K562 (cell line): ENCODE measurements around the gene FAM24B. TPM values are rescaled to one million over a fixed set of nuclear protein-coding genes. Genes with fewer than 3 reads are reported as not detected.

ENCODE experiments used
- ATAC-seq: fragments of 200-7000 bp; cut with Tn5 transposase; 3 replicates; pipeline ENCODE4 v1.9.1; 2020; ENCODE audit warnings: moderate library complexity
- BruUV-seq: library from RNA; stranded (reverse); fragments of 400-500 nt; replicated peaks from 2 replicates; lab custom pipeline; 2021; lab: Mats Ljungman, UMichigan
- CTCF ChIA-PET: fragments of 300-600 bp; formaldehyde crosslinking; extraction: SDS; loops from one replicate; lab custom pipeline; 2021; ENCODE audit warnings: low intra/inter-chr PET ratio; lab: Yijun Ruan, JAX
- POLR2A ChIA-PET: fragments of 300-600, 350-650 bp; sonication (Branson Sonifier 250); formaldehyde crosslinking; extraction: SDS; loops from one replicate; lab custom pipeline; 2021; ENCODE audit warnings: antibody characterized with exemption, inconsistent platforms; lab: Yijun Ruan, JAX
- DNase-seq, 4 experiments: peaks; one replicate each; pipeline versions ENCODE4 v3.0.0 to v3.0.0-alpha.2; 2011 to 2018; ENCODE audit warnings: low spot score in 3 of 4, mixed read lengths in 3 of 4; ENCODE audit errors: extremely low read depth in 1 of 4
- FAIRE-seq: peaks from 2 replicates; lab custom pipeline; 2011; peaks lifted over from hg19 to GRCh38; lab: Jason Lieb, UNC
- H2AFZ ChIP-seq: 2 replicates; pipeline ENCODE4 v1.6.0; 2011; ENCODE audit warnings: low read depth, low read length, control low read depth, inconsistent platforms
- H3K27ac ChIP-seq: fragments of 200-600 bp; 3 replicates; pipeline ENCODE4 v1.8.0; 2011; ENCODE audit warnings: low read depth, mild to moderate bottlenecking, control low read depth, inconsistent platforms, low read length, moderate library complexity, mixed read lengths; ENCODE audit errors: extremely low read depth
- H3K27me3 ChIP-seq, 2 experiments: fragments of 300-600 bp in 1 of 2; 2 replicates in 1 of 2; 3 replicates in 1 of 2; pipeline versions ENCODE4 v1.6.0 to v1.8.0; 2011; ENCODE audit warnings: inconsistent platforms in 2 of 2, low read length in 2 of 2, mild to moderate bottlenecking in 1 of 2, mixed read lengths in 1 of 2, moderate library complexity in 1 of 2; ENCODE audit not compliant: control insufficient read depth in 2 of 2, insufficient read depth in 2 of 2
- H3K36me3 ChIP-seq: fragments of 300-600 bp; 3 replicates; pipeline ENCODE4 v1.8.0; 2011; ENCODE audit warnings: mild to moderate bottlenecking, low read length, inconsistent platforms; ENCODE audit not compliant: control insufficient read depth, insufficient read depth
- H3K4me1 ChIP-seq, 2 experiments: fragments of 200-600 bp in 1 of 2; replicated peaks in 1 of 2; 2 replicates in 1 of 2; 3 replicates in 1 of 2; pipeline versions ENCODE4 v1.5.1 to v1.8.0; 2011; ENCODE audit warnings: inconsistent platforms in 2 of 2, low read length in 2 of 2, mild to moderate bottlenecking in 1 of 2, mixed read lengths in 1 of 2, moderate library complexity in 1 of 2; ENCODE audit not compliant: control insufficient read depth in 2 of 2, insufficient read depth in 2 of 2
- H3K4me2 ChIP-seq: 2 replicates; pipeline ENCODE4 v1.6.1; 2011; ENCODE audit warnings: low read length, control low read depth, inconsistent platforms, mixed read lengths; ENCODE audit not compliant: insufficient read depth
- H3K4me3 ChIP-seq: fragments of 200-600 bp; sonication (generic), shearing (Covaris generic); 2 replicates; pipeline ENCODE4 v1.5.1; 2016; ENCODE audit warnings: control low read depth, inconsistent platforms
- H3K79me2 ChIP-seq: fragments of 200-600 bp; 3 replicates; pipeline ENCODE4 v1.8.0; 2011; ENCODE audit warnings: low read length, inconsistent platforms; ENCODE audit not compliant: control insufficient read depth, insufficient read depth
- H3K9ac ChIP-seq, 2 experiments: 2 replicates each; pipeline versions ENCODE4 v1.6.0 to v1.6.1; 2011; ENCODE audit warnings: low read depth in 2 of 2, low read length in 2 of 2, control low read depth in 1 of 2, inconsistent platforms in 1 of 2, mild to moderate bottlenecking in 1 of 2, mixed read lengths in 1 of 2; ENCODE audit not compliant: insufficient read depth in 1 of 2
- H3K9me1 ChIP-seq: one replicate; pipeline ENCODE4 v1.6.0; 2011; ENCODE audit warnings: inconsistent platforms, mild to moderate bottlenecking, low read length, moderate library complexity; ENCODE audit not compliant: control insufficient read depth, insufficient read depth
- H3K9me3 ChIP-seq: replicated peaks from 2 replicates; pipeline ENCODE4 v1.5.1; 2011; ENCODE audit warnings: low read depth, low read length, inconsistent platforms; ENCODE audit not compliant: control insufficient read depth, insufficient read depth
- H4K20me1 ChIP-seq: replicated peaks from 2 replicates; pipeline ENCODE4 v1.6.1; 2011; ENCODE audit warnings: low read length, inconsistent platforms, mixed read lengths; ENCODE audit not compliant: control insufficient read depth, insufficient read depth
- E4F1 ChIP-seq: fragments of 250-450 bp; sonication (Bioruptor Pico); IDR thresholded peaks from 2 replicates; pipeline ENCODE4 v1.5.0; 2021; ENCODE audit warnings: mild to moderate bottlenecking, borderline replicate concordance
- EZH2 ChIP-seq: IDR thresholded peaks from 2 replicates; pipeline ENCODE4 v1.6.1; 2012; ENCODE audit warnings: low read depth, mild to moderate bottlenecking, inconsistent platforms, low read length, borderline replicate concordance
- HMG20A ChIP-seq: fragments of 450-650 bp; formaldehyde crosslinking; conservative IDR thresholded peaks from 2 replicates; pipeline ENCODE4 v1.4.0; 2020; ENCODE audit warnings: mild to moderate bottlenecking, mixed read lengths
- LARP7 ChIP-seq: fragments of 450-650 bp; IDR thresholded peaks from 2 replicates; pipeline ENCODE4 v1.6.1; 2016
- OTX1 ChIP-seq: fragments of 450-650 bp; formaldehyde crosslinking; IDR thresholded peaks from 2 replicates; pipeline ENCODE4 v1.4.0; 2022; ENCODE audit warnings: mild to moderate bottlenecking
- RCOR1 ChIP-seq, 2 experiments: IDR thresholded peaks; 2 replicates each; pipeline ENCODE4 v1.6.1; 2012; ENCODE audit warnings: low read depth in 2 of 2, low read length in 2 of 2, borderline replicate concordance in 1 of 2, improper control_type of control experiment in 1 of 2
- UBTF ChIP-seq, 2 experiments: IDR thresholded peaks; 2 replicates each; pipeline ENCODE4 v1.6.1; 2012; ENCODE audit warnings: improper control_type of control experiment in 2 of 2, low read depth in 2 of 2, low read length in 2 of 2, borderline replicate concordance in 1 of 2
- XRCC3 ChIP-seq: fragments of 450-650 bp; IDR thresholded peaks from 2 replicates; pipeline ENCODE4 v1.6.1; 2017; ENCODE audit warnings: mild to moderate bottlenecking, moderate library complexity
- ZNF134 ChIP-seq: fragments of 250-450 bp; sonication (Bioruptor Pico); conservative IDR thresholded peaks from 2 replicates; pipeline ENCODE4 v1.4.0; 2020
- ZNF184 ChIP-seq: sonication (generic); formaldehyde crosslinking; IDR thresholded peaks from 2 replicates; pipeline ENCODE4 v1.5.0; 2020; ENCODE audit warnings: missing genetic modification reagents
- ZNF512 ChIP-seq: IDR thresholded peaks from 2 replicates; pipeline ENCODE4 v1.6.1; 2016; ENCODE audit warnings: missing genetic modification characterization, missing compliant biosample characterization
- WGBS: fragments of 100-300 bp; shearing (Covaris generic); methylation state at CpG from one replicate; pipeline ENCODE4 v1.1.6; 2016; ENCODE audit warnings: low coverage, mixed read lengths; ENCODE audit not compliant: insufficient coverage; ENCODE audit errors: missing lambda C conversion rate; 5-methylcytosine and 5-hydroxymethylcytosine counted together
- in situ Hi-C: fragments of 300-500 bp; cut with MboI; formaldehyde crosslinking; loops from 4 replicates; pipeline ENCODE4 v1.15.0; 2018; ENCODE audit warnings: inconsistent platforms, mixed read lengths
- intact Hi-C: fragments of 100-400 bp; cut with micrococcal nuclease; formaldehyde crosslinking; loops from 2 replicates; pipeline ENCODE4 v1.14.2; 2022
- polyA plus RNA-seq, 8 experiments: library from polyadenylated mRNA; depleted of rRNA in 4 of 8; stranded (reverse) in 5 of 8; unstranded in 3 of 8; fragments of >200 nt; fragmentation: Nextera tagmentation in 2 of 8; fragmentation: Illumina TruSeq in 1 of 8; extraction: Ambion mirVana in 2 of 8; extraction: Trizol in 1 of 8; gene quantifications; 2 replicates each; pipeline versions ENCODE4 v1.2.1 to v1.2.3, GENCODE V29; 2011 to 2014; ENCODE audit warnings: inconsistent platforms in 1 of 8, missing spikeins in 1 of 8
- total RNA-seq, 7 experiments: library from RNA; depleted of rRNA in 6 of 7; stranded (reverse); fragments of >200 nt in 6 of 7; fragmentation: Illumina TruSeq in 2 of 7; extraction: Trizol in 2 of 7; gene quantifications; 2 replicates each; pipeline versions ENCODE4 v1.2.1 to v1.2.3, GENCODE V29; 2011 to 2021; ENCODE audit warnings: low replicate concordance in 1 of 7

FAM24B gene
- total and polyA plus RNA-seq, 9 of the 15 experiments (the other 6 are each of a cell fraction or from before 2014, with no cell fraction given) = 6.0 to 19.6 (median 9.2) TPM

GRCh38 chr10:122829454-122829853 lies 49.9 kb downstream of the FAM24B start:
- H3K27ac ChIP-seq = no peak overlapping the region
- WGBS = 13% methylated on average over 6 of the region's 8 CpGs
- H3K9ac ChIP-seq = no peak overlapping the region
- no peaks in the 10 kb centered on the region for H3K79me2 ChIP-seq
- no TSS peak for BruUV-seq
- H2AFZ ChIP-seq = no peak overlapping the region
- H3K4me2 ChIP-seq = no peak overlapping the region
- no peaks in the 10 kb centered on the region for H3K9me3 ChIP-seq
- H4K20me1 ChIP-seq = no peaks in the 10 kb centered on the region
- no peaks in the 10 kb centered on the region for H3K4me1 ChIP-seq
- FAIRE-seq (no peak), DNase-seq (no peak), ATAC-seq (no peak)
- H3K4me3 ChIP-seq = no peak overlapping the region
- POLR2A ChIA-PET = no interaction called here
- H3K27me3 ChIP-seq = peaks cover 0 to 3% of the 10 kb centered on the region in 2 experiments; a peak in 1 of 5 replicates
- in situ Hi-C loops = no loop called here
- TF ChIP-seq RCOR1 (IDR thresholded peaks at IDR 0.05; ENCODE audit: borderline replicate concordance in 1 of 2, low read depth in 2 of 2, low read length in 2 of 2) (no peak), UBTF (IDR thresholded peaks at IDR 0.05; ENCODE audit: borderline replicate concordance in 1 of 2, low read depth in 2 of 2, low read length in 2 of 2) (no peak), E4F1 (CRISPR knock-in tag) (no peak), LARP7 (no peak), ZNF512 (tag) (no peak), OTX1 (no peak), ZNF134 (CRISPR knock-in tag) (no peak), ZNF184 (CRISPR knock-in tag) (no peak), HMG20A (CRISPR knock-in tag) (no peak), XRCC3 (no peak), EZH2 (no peak)
- H3K36me3 ChIP-seq = peaks cover 10% of the 10 kb centered on the region; the same call in 2 of the 3 replicates
- CTCF ChIA-PET = no interaction called here
- H3K9me1 ChIP-seq = no peaks in the 10 kb centered on the region
- intact Hi-C loops = no loop called here
